GM12801 (cell line): ENCODE results near the gene CHN2.

Source experiments
- CTCF ChIP-seq: IDR thresholded peaks from one replicate; pipeline ENCODE4 v1.5.1; 2011; ENCODE audit warnings: control low read depth; ENCODE audit not compliant: insufficient read length; ENCODE audit errors: extremely low read depth

CHN2 gene

GRCh38 chr7:29500719-29501118 lies 306.1 kb downstream of the CHN2 start:
- TF ChIP-seq CTCF, result no peak

GRCh38 chr7:29502133-29502532 lies 307.6 kb downstream of the CHN2 start:
- TF ChIP-seq CTCF, result no peak

GRCh38 chr7:29505931-29506330 lies 311.4 kb downstream of the CHN2 start:
- no peak for TF ChIP-seq CTCF

GRCh38 chr7:29508608-29509007 lies 314.0 kb downstream of the CHN2 start:
- no peak for TF ChIP-seq CTCF

- TF ChIP-seq CTCF, result no peak
These were observed 315.5 kb downstream of the CHN2 start for GRCh38 chr7:29510028-29510427.

GRCh38 chr7:29511337-29511736 lies 316.8 kb downstream of the CHN2 start:
- TF ChIP-seq CTCF, result no peak

GRCh38 chr7:29511851-29512250 lies 317.3 kb downstream of the CHN2 start:
- TF ChIP-seq CTCF, result no peak

- TF ChIP-seq CTCF, result no peak
These were observed 321.9 kb downstream of the CHN2 start for GRCh38 chr7:29516491-29516890.
